ENCODE data around the gene IWS1.

DNA sequence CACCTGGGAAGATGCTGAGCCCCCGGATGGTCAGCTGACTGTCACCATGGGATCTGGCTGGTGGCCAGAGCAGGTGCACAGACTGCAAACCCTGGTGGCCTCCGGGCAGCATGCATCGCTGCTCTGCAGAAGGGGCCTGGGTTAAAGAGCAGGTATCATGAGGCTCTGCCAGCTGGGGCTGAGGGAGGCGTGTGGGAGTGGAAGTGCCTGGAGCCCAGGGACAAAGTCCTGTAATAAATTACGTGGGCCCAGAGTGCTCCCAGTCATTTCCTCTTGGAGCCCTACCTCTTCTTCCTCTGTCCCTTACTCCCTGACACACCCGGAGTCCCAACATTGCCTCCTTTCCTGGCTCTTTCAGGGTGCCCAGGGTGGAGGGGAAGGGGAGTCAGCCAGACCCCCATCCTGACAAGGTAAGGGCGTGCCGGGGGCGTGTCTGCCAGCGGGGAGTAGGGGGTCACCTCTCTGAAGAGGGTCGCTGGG, 9.2 kb upstream of the IWS1 start, which contains the start of gene MYO7B:
- TF ChIP-seq EZH2 (IDR thresholded peaks at IDR 0.05; ENCODE audit: insufficient read depth, poor library complexity, severe bottlenecking) (no peak), EZH2phosphoT487 (IDR thresholded peaks at IDR 0.05; ENCODE audit: insufficient read depth, low read depth) (no peak)
